Muscle of arm (tissue), 12 donors: Measurements from ENCODE around the gene SEMA4A. TPM values are rescaled to one million over a fixed set of nuclear protein-coding genes. Genes with fewer than 3 reads are reported as not detected.

Experiments
- polyA plus RNA-seq, 12 donors: library from polyadenylated mRNA; unstranded; fragments of 120-200 nt; gene quantifications; one replicate each; pipeline ENCODE4 v1.2.1, GENCODE V29; 2013; ENCODE audit not compliant: insufficient read length in 12 of 12

Gene SEMA4A
- polyA plus RNA-seq, 12 donors, result 2.2 to 16.5 (median 3.4) TPM; not detected in 1

Other genes starting within 250 kb of the SEMA4A start
- 10 to 100 TPM in 11 of 12 donors, not detected in 1; 17.7 to 33.4 (median 28.7) TPM for gene RIT1, start 242.2 kb upstream of the SEMA4A start, polyA plus RNA-seq
- gene KHDC4, start 219.2 kb upstream of the SEMA4A start, polyA plus RNA-seq, result 10 to 100 TPM in 11 of 12 donors, not detected in 1; 25.3 to 71.3 (median 37.7) TPM
- gene RXFP4, start 211.9 kb upstream of the SEMA4A start, polyA plus RNA-seq, result under 1 TPM in 7 of 12 donors, not detected in 5; 0.12 to 0.62 (median 0.20) TPM
- 100 to 1,000 TPM; 119 to 396 (median 157) TPM for gene ARHGEF2, start 175.0 kb upstream of the SEMA4A start, polyA plus RNA-seq
- 100 to 1,000 TPM in 11 of 12 donors, not detected in 1; 209 to 317 (median 230) TPM for gene SSR2, start 132.6 kb upstream of the SEMA4A start, polyA plus RNA-seq
- 10 to 100 TPM in 11 of 12 donors, not detected in 1; 40.2 to 55.3 (median 47.1) TPM for gene UBQLN4, start 99.8 kb upstream of the SEMA4A start, polyA plus RNA-seq
- gene LAMTOR2, start 98.8 kb upstream of the SEMA4A start, polyA plus RNA-seq, result 10 to 100 TPM in 11 of 12 donors, not detected in 1; 33.6 to 81.4 (median 36.4) TPM
- gene RAB25, start 92.4 kb upstream of the SEMA4A start, polyA plus RNA-seq, result 10 to 100 TPM in 3 of 12 donors, 1 to 10 TPM in 1, under 1 TPM in 7, not detected in 1; 0.18 to 39.5 (median 0.65) TPM
- 100 to 1,000 TPM in 1 of 12 donors, 10 to 100 TPM in 11; 17.0 to 113 (median 23.9) TPM for gene MEX3A, start 71.1 kb upstream of the SEMA4A start, polyA plus RNA-seq
- gene LMNA, start 38.9 kb upstream of the SEMA4A start, polyA plus RNA-seq, result 100 to 1,000 TPM; 240 to 804 (median 293) TPM
- gene SLC25A44, start 40.5 kb downstream of the SEMA4A start, polyA plus RNA-seq, result 10 to 100 TPM in 11 of 12 donors, not detected in 1; 10.5 to 15.8 (median 12.1) TPM
- 10 to 100 TPM in 11 of 12 donors, not detected in 1; 37.1 to 66.7 (median 40.6) TPM for gene PMF1, start 59.4 kb downstream of the SEMA4A start, polyA plus RNA-seq
- 1 to 10 TPM in 6 of 12 donors, under 1 TPM in 4, not detected in 2; 0.38 to 4.8 (median 1.4) TPM for gene BGLAP, start 88.6 kb downstream of the SEMA4A start, polyA plus RNA-seq
- gene PAQR6, start 94.5 kb downstream of the SEMA4A start, polyA plus RNA-seq, result 1 to 10 TPM in 11 of 12 donors, not detected in 1; 1.6 to 6.9 (median 3.6) TPM
- 10 to 100 TPM in 11 of 12 donors, not detected in 1; 38.6 to 55.8 (median 48.6) TPM for gene SMG5, start 129.2 kb downstream of the SEMA4A start, polyA plus RNA-seq
- gene TMEM79, start 130.7 kb downstream of the SEMA4A start, polyA plus RNA-seq, result 10 to 100 TPM in 1 of 12 donors, 1 to 10 TPM in 10, not detected in 1; 3.5 to 17.4 (median 4.2) TPM
- gene GLMP, start 142.1 kb downstream of the SEMA4A start, polyA plus RNA-seq, result 10 to 100 TPM in 11 of 12 donors, not detected in 1; 12.7 to 57.9 (median 21.4) TPM
- under 1 TPM in 1 of 12 donors, not detected in 11; 0.27 TPM for gene VHLL, start 145.7 kb downstream of the SEMA4A start, polyA plus RNA-seq
- 100 to 1,000 TPM in 11 of 12 donors, not detected in 1; 119 to 268 (median 248) TPM for gene CCT3, start 184.7 kb downstream of the SEMA4A start, polyA plus RNA-seq
- gene TSACC, start 184.9 kb downstream of the SEMA4A start, polyA plus RNA-seq, result 1 to 10 TPM in 4 of 12 donors, under 1 TPM in 6, not detected in 2; 0.60 to 1.4 (median 0.89) TPM
- under 1 TPM in 1 of 12 donors, not detected in 11; 0.27 TPM for gene RHBG, start 215.6 kb downstream of the SEMA4A start, polyA plus RNA-seq